Endothelial cell of umbilical vein (primary cell): ENCODE results near the gene EIF4E3. TPM values are rescaled to one million over a fixed set of nuclear protein-coding genes. Genes with fewer than 3 reads are reported as not detected.

Experiments
- BruUV-seq: library from RNA; stranded (reverse); fragments of 400-500 nt; replicated peaks from 2 replicates; lab custom pipeline; 2021; lab: Mats Ljungman, UMichigan
- CTCF ChIA-PET: fragments of 300-600, 350-600 bp; sonication (Branson Sonifier 250); formaldehyde crosslinking; loops from one replicate; lab custom pipeline; 2021; ENCODE audit warnings: antibody characterized with exemption, inconsistent platforms; lab: Charles Lee
- POLR2A ChIA-PET: fragments of 300-600, 350-600 bp; sonication (Branson Sonifier 250); formaldehyde crosslinking; loops from one replicate; lab custom pipeline; 2021; ENCODE audit warnings: antibody characterized with exemption, inconsistent platforms; lab: Charles Lee
- DNase-seq: peaks from one replicate; pipeline ENCODE4 v3.0.0-alpha.2; 2011; ENCODE audit warnings: low read depth, low spot score
- FAIRE-seq: peaks from 2 replicates; lab custom pipeline; 2011; peaks lifted over from hg19 to GRCh38; lab: Jason Lieb, UNC
- H2AFZ ChIP-seq: 2 replicates; pipeline ENCODE4 v1.6.0; 2012; ENCODE audit warnings: low read depth, low read length, control low read depth, inconsistent platforms
- H3K27ac ChIP-seq: 2 replicates; pipeline ENCODE4 v1.5.1; 2011; ENCODE audit warnings: low read depth, mild to moderate bottlenecking, control low read depth, low read length, moderate library complexity; ENCODE audit not compliant: insufficient read depth
- H3K27me3 ChIP-seq, 2 experiments: 2 replicates each; pipeline versions ENCODE4 v1.6.0 to v1.6.1; 2011; ENCODE audit warnings: low read length in 2 of 2, mixed read lengths in 1 of 2; ENCODE audit not compliant: control insufficient read depth in 2 of 2, insufficient read depth in 2 of 2
- H3K36me3 ChIP-seq, 2 experiments: 2 replicates in 1 of 2; 3 replicates in 1 of 2; pipeline ENCODE4 v1.5.1; 2011; ENCODE audit warnings: low read length in 2 of 2, mild to moderate bottlenecking in 1 of 2, moderate library complexity in 1 of 2; ENCODE audit not compliant: control insufficient read depth in 2 of 2, insufficient read depth in 2 of 2; ENCODE audit errors: extremely low read depth in 1 of 2
- H3K4me1 ChIP-seq: 3 replicates; pipeline ENCODE4 v1.5.1; 2011; ENCODE audit warnings: mild to moderate bottlenecking, low read length; ENCODE audit not compliant: control insufficient read depth, insufficient read depth; ENCODE audit errors: extremely low read depth
- H3K4me2 ChIP-seq: 2 replicates; pipeline ENCODE4 v1.6.1; 2011; ENCODE audit warnings: low read length, control low read depth, mixed read lengths; ENCODE audit not compliant: insufficient read depth
- H3K4me3 ChIP-seq, 3 experiments: fragments of 200-600 bp in 1 of 3; sonication (generic), shearing (Covaris generic) in 1 of 3; replicated peaks in 1 of 3; 2 replicates each; pipeline ENCODE4 v1.5.1; 2011 to 2016; ENCODE audit warnings: control low read depth in 3 of 3, low read length in 3 of 3, mild to moderate bottlenecking in 2 of 3, inconsistent platforms in 1 of 3, low read depth in 1 of 3, moderate library complexity in 1 of 3; ENCODE audit not compliant: insufficient read depth in 1 of 3
- H3K79me2 ChIP-seq: 2 replicates; pipeline ENCODE4 v1.6.0; 2012; ENCODE audit warnings: low read length, inconsistent platforms; ENCODE audit not compliant: control insufficient read depth, insufficient read depth
- H3K9ac ChIP-seq: replicated peaks from 2 replicates; pipeline ENCODE3; 2011; ENCODE audit warnings: low read length, control low read depth; ENCODE audit not compliant: insufficient read depth; ENCODE audit errors: extremely low read depth
- H3K9me1 ChIP-seq: replicated peaks from 3 replicates; pipeline ENCODE4 v1.6.0; 2011; ENCODE audit warnings: mild to moderate bottlenecking, low read length; ENCODE audit not compliant: control insufficient read depth, insufficient read depth; ENCODE audit errors: extremely low read depth
- H3K9me3 ChIP-seq: replicated peaks from 2 replicates; pipeline ENCODE4 v1.5.1; 2012; ENCODE audit warnings: low read length, inconsistent platforms; ENCODE audit not compliant: control insufficient read depth, insufficient read depth
- H4K20me1 ChIP-seq: replicated peaks from 2 replicates; pipeline ENCODE3; 2011; ENCODE audit warnings: mild to moderate bottlenecking, low read length; ENCODE audit not compliant: control insufficient read depth, insufficient read depth; ENCODE audit errors: extremely low read depth
- CTCF ChIP-seq, 2 donors: IDR thresholded peaks; 1 replicate in 1 of 2; 2 replicates in 1 of 2; pipeline ENCODE4 v1.5.1; 2011; ENCODE audit warnings: low read length in 2 of 2, mild to moderate bottlenecking in 2 of 2, moderate library complexity in 2 of 2, control low read depth in 1 of 2, inconsistent platforms in 1 of 2, low read depth in 1 of 2; ENCODE audit not compliant: insufficient read depth in 1 of 2; ENCODE audit errors: extremely low read depth in 1 of 2
- EZH2 ChIP-seq: IDR thresholded peaks from 2 replicates; pipeline ENCODE4 v1.6.1; 2012; ENCODE audit warnings: borderline replicate concordance, low read depth, mild to moderate bottlenecking, moderate library complexity, low read length, inconsistent platforms; ENCODE audit not compliant: severe bottlenecking
- FOS ChIP-seq: IDR thresholded peaks from 2 replicates; pipeline ENCODE4 v1.6.1; 2011; ENCODE audit warnings: mild to moderate bottlenecking, low read length, moderate library complexity, borderline replicate concordance; ENCODE audit not compliant: insufficient read depth
- GATA2 ChIP-seq: IDR thresholded peaks from 2 replicates; pipeline ENCODE4 v1.7.0; 2011; ENCODE audit warnings: low read depth, mild to moderate bottlenecking, moderate library complexity, mixed read lengths, low read length; ENCODE audit not compliant: insufficient read length, insufficient read depth
- JUN ChIP-seq: IDR thresholded peaks from 2 replicates; pipeline ENCODE4 v1.6.1; 2011; ENCODE audit warnings: borderline replicate concordance, low read depth; ENCODE audit not compliant: insufficient read length, insufficient read depth
- MAX ChIP-seq: IDR thresholded peaks from 2 replicates; pipeline ENCODE4 v1.6.1; 2011; ENCODE audit not compliant: insufficient read depth, insufficient read length
- MYC ChIP-seq: IDR thresholded peaks from one replicate; pipeline ENCODE4 v1.6.1; 2011; ENCODE audit warnings: mild to moderate bottlenecking, low read depth, low read length
- POLR2A ChIP-seq: IDR thresholded peaks from 2 replicates; pipeline ENCODE4 v1.6.1; 2012; ENCODE audit warnings: low read depth, mild to moderate bottlenecking, control low read depth, low read length
- POLR2AphosphoS5 ChIP-seq: IDR thresholded peaks from 2 replicates; pipeline ENCODE4 v1.6.1; 2012; ENCODE audit warnings: low read depth, mild to moderate bottlenecking, control low read depth, low read length, moderate library complexity; ENCODE audit not compliant: insufficient read depth
- dilution Hi-C: fragments of 300-500 bp; cut with MboI; formaldehyde crosslinking; loops from one replicate; pipeline ENCODE4 v1.15.0; 2019; ENCODE audit warnings: low sequenced_read_pairs; ENCODE audit not compliant: extremely low pct_ligation_motif_present
- intact Hi-C: fragments of 100-400 bp; cut with micrococcal nuclease; formaldehyde crosslinking; loops from one replicate; pipeline ENCODE4 v1.10.0; 2022
- polyA plus RNA-seq, 4 experiments: library from polyadenylated mRNA; depleted of rRNA in 3 of 4; stranded (reverse) in 3 of 4; unstranded in 1 of 4; fragments of >200 nt; gene quantifications; 2 replicates each; pipeline versions ENCODE4 v1.2.1 to v1.2.3, GENCODE V29; 2011 to 2012; ENCODE audit warnings: missing spikeins in 1 of 4
- total RNA-seq: library from RNA; stranded (reverse); gene quantifications from 2 replicates; pipeline ENCODE4 v1.2.3, GENCODE V29; 2021

Gene EIF4E3
- total and polyA plus RNA-seq, 2 donors (not counting 3 experiments of a cell fraction or from before 2014, with no cell fraction given), result 1.3 to 4.9 TPM

GRCh38 chr3:71646971-71647370 is 78.2 kb downstream of the EIF4E3 start:
- no peak for TF ChIP-seq MYC
- no peak for TF ChIP-seq JUN
- no peak for TF ChIP-seq POLR2AphosphoS5
- TF ChIP-seq GATA2, result no peak
- TF ChIP-seq CTCF (IDR thresholded peaks at IDR 0.05; ENCODE audit: extremely low read depth in 1 of 2, insufficient read depth in 1 of 2, low read depth in 1 of 2, low read length in 2 of 2), result no peak
- TF ChIP-seq MAX, result no peak
- no peak for TF ChIP-seq POLR2A
- no peak for TF ChIP-seq FOS
- no peak for TF ChIP-seq EZH2
- intact Hi-C loops, result no loop called here
- Histone ChIP-seq H3K27me3 (peaks cover 0 to 7% of the 10 kb centered on the region in 2 experiments), H3K9me3 (no peaks in the 10 kb centered on the region), H3K4me3 (no peak overlapping the region), H3K9me1 (no peaks in the 10 kb centered on the region), H3K4me2 (no peak overlapping the region), H4K20me1 (no peaks in the 10 kb centered on the region), H2AFZ (no peak overlapping the region), H3K9ac (no peak overlapping the region), H3K79me2 (no peaks in the 10 kb centered on the region), H3K36me3 (no peaks in the 10 kb centered on the region), H3K27ac (no peak overlapping the region), H3K4me1 (no peaks in the 10 kb centered on the region)
- ChIA-PET POLR2A (no interaction called here), CTCF (interaction anchor here (1.2 kb wide), 2 partner anchors 15 to 1114 kb away, joined by 3 read pairs; no protein-coding TSS in a partner anchor)
- dilution Hi-C loops, result no loop called here
- BruUV-seq, result no TSS peak
- no peak for FAIRE-seq
- no peak for DNase-seq
